HFFc6 (cell line): ENCODE data around the gene TNFRSF19. TPM values are rescaled to one million over a fixed set of nuclear protein-coding genes. Genes with fewer than 3 reads are reported as not detected.

Experiments
- DNase-seq: peaks from one replicate; pipeline ENCODE4 v3.0.0-alpha.2; 2018
- H3K27ac Mint-ChIP-seq: 2 replicates; pipeline ENCODE4 v1.8.0; 2020; ENCODE audit warnings: mild to moderate bottlenecking, mixed read lengths
- H3K27me3 Mint-ChIP-seq: 2 replicates; pipeline ENCODE4 v1.8.0; 2021; ENCODE audit warnings: mild to moderate bottlenecking, moderate library complexity, mixed read lengths; ENCODE audit not compliant: insufficient read depth
- H3K36me3 Mint-ChIP-seq: 2 replicates; pipeline ENCODE4 v1.8.0; 2021; ENCODE audit warnings: low read depth, mixed read lengths
- H3K4me1 Mint-ChIP-seq: 2 replicates; pipeline ENCODE4 v1.8.0; 2020; ENCODE audit warnings: low read depth, mixed read lengths
- H3K4me3 Mint-ChIP-seq: 2 replicates; pipeline ENCODE4 v1.8.0; 2020; ENCODE audit warnings: mild to moderate bottlenecking, moderate library complexity, mixed read lengths
- H3K9me3 Mint-ChIP-seq: 2 replicates; pipeline ENCODE4 v1.8.0; 2020; ENCODE audit warnings: mild to moderate bottlenecking, mixed read lengths
- total RNA-seq, 6 experiments: library from RNA; stranded (reverse); fragmentation: NEBNext Ultra II Directional; extraction: Animal tissue kit (Norgen Biotek cat#: 25700); gene quantifications; 2 replicates in 1 of 6; 3 replicates in 5 of 6; pipeline ENCODE4 v1.2.3, GENCODE V29; 2021
- TF ChIP-seq, protein P1 (sequence below): fragments of 200-600 bp; sonication (generic); IDR thresholded peaks from 2 replicates; pipeline ENCODE4 v1.5.0; 2021; ENCODE audit warnings: antibody characterized with exemption, mild to moderate bottlenecking

Gene TNFRSF19
- total RNA-seq, 6 experiments from 2014 or later: 5.9 to 10.1 (median 8.7) TPM

DNA sequence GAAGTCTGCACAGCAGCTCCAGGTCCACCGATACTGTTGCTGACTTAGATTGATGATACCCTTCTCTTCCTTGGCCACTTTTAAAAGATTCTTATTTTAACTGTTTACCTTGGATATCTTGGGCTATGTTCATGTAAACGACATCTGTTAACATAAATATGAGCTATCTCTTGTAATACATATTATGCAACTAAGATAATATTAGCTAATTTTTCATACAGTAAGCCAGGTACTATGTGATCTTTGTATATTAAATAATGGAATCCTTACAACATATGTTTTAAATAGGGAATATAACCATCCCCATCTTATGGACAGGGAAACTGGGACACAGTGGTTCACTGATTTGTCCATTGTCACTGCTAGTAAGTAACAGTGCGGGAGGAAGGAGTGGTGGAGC, 37.9 kb downstream of the TNFRSF19 start:
- H3K27me3 Mint-ChIP-seq: no peaks in the 10 kb centered on the region; the same call in 1 of the 2 replicates
- H3K9me3 Mint-ChIP-seq: no peaks in the 10 kb centered on the region
- peaks cover 37% of the 10 kb centered on the region for H3K4me1 Mint-ChIP-seq
- DNase-seq: no peak
- TF ChIP-seq, protein P1, sequence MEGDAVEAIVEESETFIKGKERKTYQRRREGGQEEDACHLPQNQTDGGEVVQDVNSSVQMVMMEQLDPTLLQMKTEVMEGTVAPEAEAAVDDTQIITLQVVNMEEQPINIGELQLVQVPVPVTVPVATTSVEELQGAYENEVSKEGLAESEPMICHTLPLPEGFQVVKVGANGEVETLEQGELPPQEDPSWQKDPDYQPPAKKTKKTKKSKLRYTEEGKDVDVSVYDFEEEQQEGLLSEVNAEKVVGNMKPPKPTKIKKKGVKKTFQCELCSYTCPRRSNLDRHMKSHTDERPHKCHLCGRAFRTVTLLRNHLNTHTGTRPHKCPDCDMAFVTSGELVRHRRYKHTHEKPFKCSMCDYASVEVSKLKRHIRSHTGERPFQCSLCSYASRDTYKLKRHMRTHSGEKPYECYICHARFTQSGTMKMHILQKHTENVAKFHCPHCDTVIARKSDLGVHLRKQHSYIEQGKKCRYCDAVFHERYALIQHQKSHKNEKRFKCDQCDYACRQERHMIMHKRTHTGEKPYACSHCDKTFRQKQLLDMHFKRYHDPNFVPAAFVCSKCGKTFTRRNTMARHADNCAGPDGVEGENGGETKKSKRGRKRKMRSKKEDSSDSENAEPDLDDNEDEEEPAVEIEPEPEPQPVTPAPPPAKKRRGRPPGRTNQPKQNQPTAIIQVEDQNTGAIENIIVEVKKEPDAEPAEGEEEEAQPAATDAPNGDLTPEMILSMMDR: no peak
- no peaks in the 10 kb centered on the region for H3K36me3 Mint-ChIP-seq
- peak overlapping the region; percentile 78; the same call in 1 of the 2 replicates for H3K4me3 Mint-ChIP-seq
- H3K27ac Mint-ChIP-seq: peak overlapping the region; percentile 93

DNA sequence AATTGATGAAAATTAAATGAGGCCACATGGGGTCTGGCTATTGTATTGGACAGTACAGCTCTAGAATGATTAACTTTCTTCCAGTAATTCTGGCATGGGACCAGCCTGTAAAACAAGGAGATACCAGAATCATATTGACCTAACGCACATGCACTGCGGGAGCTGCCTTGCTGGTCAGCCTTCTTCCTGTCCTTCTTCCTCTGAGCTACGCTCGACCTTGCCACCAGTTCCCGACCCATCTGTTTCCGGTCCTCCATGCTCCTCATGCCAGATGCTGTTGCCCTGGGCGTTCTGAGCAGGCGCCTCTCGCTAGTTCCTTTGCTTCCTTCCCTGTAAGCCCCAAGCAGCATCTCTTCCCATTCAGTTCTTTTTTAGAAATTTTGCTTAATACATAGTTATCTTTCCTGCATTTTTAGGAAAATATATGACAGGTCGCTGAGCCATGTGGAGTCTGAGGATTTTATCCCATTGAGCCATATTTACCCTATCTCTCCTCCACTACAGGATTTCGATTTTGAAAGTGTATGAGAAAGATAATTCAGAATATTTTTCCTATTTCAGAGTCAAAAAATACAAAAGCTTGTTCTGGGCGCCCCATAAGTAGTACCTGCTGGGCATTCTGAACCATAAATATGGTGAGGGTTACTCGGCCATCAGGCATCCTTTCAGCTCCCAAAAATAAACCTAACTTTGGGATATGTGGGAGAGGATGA, 38.6 kb downstream of the TNFRSF19 start:
- Mint-ChIP-seq H3K27ac (peak overlapping the region; percentile 93), H3K9me3 (no peaks in the 10 kb centered on the region), H3K27me3 (no peaks in the 10 kb centered on the region; the same call in 1 of the 2 replicates), H3K4me3 (peak overlapping the region; percentile 78), H3K4me1 (peaks cover 37% of the 10 kb centered on the region), H3K36me3 (no peaks in the 10 kb centered on the region)
- TF ChIP-seq, protein P1: no peak
- DNase-seq: peak; percentile 46

DNA sequence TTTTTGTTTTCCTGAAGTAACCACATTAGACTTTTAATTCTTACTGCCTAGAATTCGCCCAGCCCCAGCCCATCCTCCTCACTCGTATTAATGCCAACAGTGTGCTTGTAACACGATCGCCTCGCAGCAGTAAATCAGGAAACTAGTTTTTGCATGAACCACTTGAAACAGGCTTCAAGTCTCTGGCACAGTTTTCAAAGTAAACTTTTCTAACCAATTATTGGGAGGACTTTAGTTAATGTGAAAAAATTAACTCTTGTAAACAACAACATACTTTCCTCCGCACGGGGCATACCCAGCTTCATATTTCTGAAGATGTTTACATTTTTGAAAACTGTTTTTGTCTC, 39.2 kb downstream of the TNFRSF19 start:
- TF ChIP-seq, protein P1: no peak
- Mint-ChIP-seq H3K27me3 (no peaks in the 10 kb centered on the region; the same call in 1 of the 2 replicates), H3K27ac (peak overlapping the region; percentile 93), H3K36me3 (no peaks in the 10 kb centered on the region), H3K4me3 (peak overlapping the region; percentile 78), H3K9me3 (no peaks in the 10 kb centered on the region), H3K4me1 (peaks cover 37% of the 10 kb centered on the region)
- peak; percentile 39 for DNase-seq

DNA sequence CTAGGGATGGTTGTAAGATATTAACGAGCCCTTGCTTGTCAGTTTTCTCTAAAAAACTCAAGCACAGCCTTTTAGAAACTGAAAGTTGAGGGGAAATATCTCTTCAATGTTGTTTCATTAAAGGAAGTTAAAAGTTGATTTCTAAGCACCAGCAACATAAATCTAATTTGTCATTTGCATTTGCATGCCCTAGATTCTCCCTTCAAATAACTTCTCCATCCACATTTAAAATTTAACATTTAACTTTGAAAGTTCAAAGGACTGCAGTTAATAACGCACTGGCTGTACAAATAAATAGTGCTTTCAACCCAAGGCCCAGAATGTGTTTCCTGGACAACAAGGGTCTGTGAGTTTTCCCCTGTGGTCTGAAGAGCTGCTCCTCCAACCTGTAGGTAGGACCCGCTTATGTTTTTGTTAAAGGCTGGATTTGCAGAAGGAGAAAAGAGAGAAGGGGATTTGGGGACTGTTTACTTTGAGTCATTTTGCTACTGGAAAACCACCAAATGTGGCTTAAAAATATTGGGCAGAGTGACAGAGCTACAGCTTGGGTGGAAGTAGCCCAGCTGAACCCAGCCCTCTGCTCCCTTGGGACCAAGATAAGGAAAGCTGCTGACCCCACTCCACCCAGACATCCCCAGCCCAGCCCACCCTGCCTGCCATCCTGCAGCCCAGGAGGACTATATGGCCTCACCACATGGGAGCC, 39.8 kb downstream of the TNFRSF19 start:
- H3K27ac Mint-ChIP-seq: peak overlapping the region; percentile 93
- H3K4me3 Mint-ChIP-seq: peak overlapping the region; percentile 78
- TF ChIP-seq, protein P1: no peak
- H3K4me1 Mint-ChIP-seq: peaks cover 37% of the 10 kb centered on the region
- H3K36me3 Mint-ChIP-seq: no peaks in the 10 kb centered on the region
- H3K9me3 Mint-ChIP-seq: no peaks in the 10 kb centered on the region
- H3K27me3 Mint-ChIP-seq: no peaks in the 10 kb centered on the region; the same call in 1 of the 2 replicates
- no peak for DNase-seq

DNA sequence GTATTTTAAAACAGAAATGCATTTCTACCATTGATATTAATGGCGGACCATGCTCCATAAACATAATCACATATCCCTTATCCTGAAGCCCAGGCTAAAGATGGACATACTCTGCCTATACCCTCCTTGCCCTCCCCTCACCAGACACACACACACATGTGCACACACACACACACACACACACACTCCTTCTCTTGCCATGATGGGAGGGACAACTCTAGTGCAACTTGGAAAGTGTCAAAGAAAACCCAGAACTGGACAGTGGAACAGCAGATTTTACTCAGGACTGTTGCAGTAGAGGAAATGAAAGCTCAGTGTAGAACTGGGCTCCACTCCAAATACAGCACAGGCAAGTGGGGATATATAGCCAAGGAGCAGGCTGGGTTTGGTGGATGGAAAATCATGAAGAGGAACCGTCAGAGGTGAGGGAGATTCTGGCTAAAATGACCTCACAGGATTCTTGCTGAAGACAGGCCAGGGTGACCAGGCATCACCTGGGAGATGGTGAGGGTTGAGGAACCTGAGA, 40.8 kb downstream of the TNFRSF19 start:
- no peaks in the 10 kb centered on the region for H3K36me3 Mint-ChIP-seq
- H3K27ac Mint-ChIP-seq: peak overlapping the region; percentile 5; the same call in 1 of the 2 replicates
- no peak overlapping the region for H3K4me3 Mint-ChIP-seq
- DNase-seq: no peak
- H3K9me3 Mint-ChIP-seq: no peaks in the 10 kb centered on the region
- TF ChIP-seq, protein P1: no peak
- H3K27me3 Mint-ChIP-seq: no peaks in the 10 kb centered on the region; the same call in 1 of the 2 replicates
- H3K4me1 Mint-ChIP-seq: peaks cover 37% of the 10 kb centered on the region
